ENCODE measurements around the gene PPP1R26.

DNA sequence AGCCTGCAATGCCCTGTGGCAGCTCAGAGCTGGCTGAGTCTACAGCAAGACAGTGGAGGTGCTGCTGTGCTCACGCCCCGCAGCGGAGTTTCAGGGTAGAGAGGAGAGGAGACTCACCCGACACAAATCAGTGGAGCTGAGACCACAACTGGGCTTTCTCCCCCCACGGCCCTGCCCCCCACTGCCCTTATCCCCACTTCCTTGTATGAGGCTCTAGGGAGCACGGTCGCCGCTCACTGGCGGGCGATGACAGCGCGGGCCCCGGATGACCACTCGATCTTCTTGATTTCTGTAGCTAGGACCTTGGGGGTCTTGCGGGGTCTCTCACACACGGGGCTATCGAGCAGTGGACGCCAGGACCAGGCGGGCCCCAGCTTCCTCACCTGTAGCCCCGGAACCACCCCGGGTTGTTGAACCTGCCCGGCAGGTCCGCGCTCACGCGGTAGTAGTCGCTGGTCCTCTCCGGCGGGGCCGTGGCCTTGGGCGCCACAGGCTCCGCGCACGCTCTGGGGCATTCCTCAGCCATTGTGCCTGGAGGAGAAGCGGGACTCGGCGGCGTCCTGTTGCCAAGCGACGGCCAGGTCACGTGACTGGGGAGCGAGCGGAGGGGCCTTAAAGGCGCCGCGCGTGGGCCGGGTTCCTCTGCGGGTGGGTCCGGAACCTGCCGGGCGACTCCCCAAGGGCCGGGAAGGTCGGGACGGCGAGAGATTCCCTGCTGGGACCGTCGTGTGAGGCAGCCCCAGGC, 19.9 kb downstream of the PPP1R26 start:
- TF ChIP-seq, protein P1, sequence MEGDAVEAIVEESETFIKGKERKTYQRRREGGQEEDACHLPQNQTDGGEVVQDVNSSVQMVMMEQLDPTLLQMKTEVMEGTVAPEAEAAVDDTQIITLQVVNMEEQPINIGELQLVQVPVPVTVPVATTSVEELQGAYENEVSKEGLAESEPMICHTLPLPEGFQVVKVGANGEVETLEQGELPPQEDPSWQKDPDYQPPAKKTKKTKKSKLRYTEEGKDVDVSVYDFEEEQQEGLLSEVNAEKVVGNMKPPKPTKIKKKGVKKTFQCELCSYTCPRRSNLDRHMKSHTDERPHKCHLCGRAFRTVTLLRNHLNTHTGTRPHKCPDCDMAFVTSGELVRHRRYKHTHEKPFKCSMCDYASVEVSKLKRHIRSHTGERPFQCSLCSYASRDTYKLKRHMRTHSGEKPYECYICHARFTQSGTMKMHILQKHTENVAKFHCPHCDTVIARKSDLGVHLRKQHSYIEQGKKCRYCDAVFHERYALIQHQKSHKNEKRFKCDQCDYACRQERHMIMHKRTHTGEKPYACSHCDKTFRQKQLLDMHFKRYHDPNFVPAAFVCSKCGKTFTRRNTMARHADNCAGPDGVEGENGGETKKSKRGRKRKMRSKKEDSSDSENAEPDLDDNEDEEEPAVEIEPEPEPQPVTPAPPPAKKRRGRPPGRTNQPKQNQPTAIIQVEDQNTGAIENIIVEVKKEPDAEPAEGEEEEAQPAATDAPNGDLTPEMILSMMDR (IDR thresholded peaks at IDR 0.05), result no peak
- TF ChIP-seq POLR2A (IDR thresholded peaks at IDR 0.05), result peak in 1 of 2 donors; percentile 52

All from thyroid gland (tissue), 4 donors.